ENCODE results near the gene CCM2.
"Not testable (repeated sequence)": the region's sequence is repeated elsewhere in the genome, so short reads cannot be mapped to it uniquely, and the experiment has no call there.

The CCM2 gene

GRCh38 chr7:45001138-45001694, 1.2 kb downstream of the CCM2 start:
- DNase-seq (ENCODE audit: low read depth): no peak

- DNase-seq (ENCODE audit: low read depth): no peak
Measured at GRCh38 chr7:45001826-45002225, 1.8 kb downstream of the CCM2 start.

- DNase-seq (ENCODE audit: low read depth): no peak
Measured at GRCh38 chr7:45003789-45004188, 3.8 kb downstream of the CCM2 start.

GRCh38 chr7:45007106-45007505, 7.1 kb downstream of the CCM2 start:
- DNase-seq (ENCODE audit: low read depth): no peak

GRCh38 chr7:45007571-45008328, 7.7 kb downstream of the CCM2 start:
- no peak for DNase-seq (ENCODE audit: low read depth)

GRCh38 chr7:45013465-45013967, 13.5 kb downstream of the CCM2 start:
- DNase-seq (ENCODE audit: low read depth): no peak

- DNase-seq (ENCODE audit: low read depth): no peak
Measured at GRCh38 chr7:45015313-45015712, 15.3 kb downstream of the CCM2 start.

- no peak for DNase-seq (ENCODE audit: low read depth)
Measured at GRCh38 chr7:45017253-45017652, 17.3 kb downstream of the CCM2 start.

GRCh38 chr7:45020915-45021314, 20.9 kb downstream of the CCM2 start:
- no peak for DNase-seq (ENCODE audit: low read depth)

GRCh38 chr7:45021604-45022296, 21.7 kb downstream of the CCM2 start:
- no peak for DNase-seq (ENCODE audit: low read depth)

GRCh38 chr7:45024126-45024744, 24.2 kb downstream of the CCM2 start:
- DNase-seq (ENCODE audit: low read depth): no peak

- DNase-seq (ENCODE audit: low read depth): not testable (repeated sequence)
Measured at GRCh38 chr7:45025473-45025872, 25.5 kb downstream of the CCM2 start.

GRCh38 chr7:45026013-45026412, 26.0 kb downstream of the CCM2 start:
- DNase-seq (ENCODE audit: low read depth): no peak

- peak; percentile 19 for DNase-seq (ENCODE audit: low read depth)
Measured at GRCh38 chr7:45026984-45027773, 27.2 kb downstream of the CCM2 start.

GRCh38 chr7:45027774-45028114, 27.7 kb downstream of the CCM2 start:
- no peak for DNase-seq (ENCODE audit: low read depth)

GRCh38 chr7:45028138-45028919, 28.3 kb downstream of the CCM2 start:
- DNase-seq (ENCODE audit: low read depth): no peak

GRCh38 chr7:45028920-45029344, 28.9 kb downstream of the CCM2 start:
- no peak for DNase-seq (ENCODE audit: low read depth)

- DNase-seq (ENCODE audit: low read depth): no peak
Measured at GRCh38 chr7:45031829-45032228, 31.8 kb downstream of the CCM2 start.

GRCh38 chr7:45032421-45032820, 32.4 kb downstream of the CCM2 start:
- DNase-seq (ENCODE audit: low read depth): no peak

GRCh38 chr7:45033261-45033930, 33.4 kb downstream of the CCM2 start:
- DNase-seq (ENCODE audit: low read depth): peak; percentile 33

GRCh38 chr7:45033931-45034290, 33.9 kb downstream of the CCM2 start:
- DNase-seq (ENCODE audit: low read depth): no peak
